Measurements from ENCODE around the gene NT5DC1. TPM values are rescaled to one million over a fixed set of nuclear protein-coding genes. Genes with fewer than 3 reads are reported as not detected.

NT5DC1 gene
- total and polyA plus RNA-seq, 10 of the 15 experiments (the other 5 are each of a cell fraction or from before 2014, with no cell fraction given), result 40.8 to 140 (median 66.8) TPM

DNA sequence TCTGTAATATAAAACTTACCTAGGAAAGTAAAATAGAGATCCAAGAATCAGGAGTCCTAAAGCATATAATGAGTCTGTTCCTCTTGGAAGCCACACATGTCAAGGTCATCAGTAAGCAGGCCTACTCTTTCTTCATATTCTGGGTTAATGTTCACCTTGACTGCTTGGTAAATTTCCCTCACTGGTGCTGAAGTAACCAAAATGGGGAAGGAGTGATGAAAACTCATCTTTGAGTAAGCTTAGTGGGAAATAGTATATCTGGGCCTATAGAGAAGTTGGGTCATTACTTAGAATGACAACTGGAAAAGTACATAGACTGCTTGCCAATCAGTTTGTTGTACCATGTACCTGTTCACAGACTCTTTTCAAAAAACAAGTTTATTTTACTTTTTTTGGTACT is 146.6 kb downstream of the NT5DC1 start:
- Histone ChIP-seq H3K9me3 (replicated peaks; ENCODE audit: control insufficient read depth, insufficient read depth, low read length) (no peaks in the 10 kb centered on the region; the same call in 2 of the 3 replicates), H3K27me3 (replicated peaks in 1 of 2; ENCODE audit: control insufficient read depth in 2 of 2, insufficient read depth in 2 of 2, low read length in 1 of 2) (no peaks in the 10 kb centered on the region), H2AFZ (ENCODE audit: control insufficient read depth, low read depth, low read length) (no peak overlapping the region), H4K20me1 (ENCODE audit: control insufficient read depth, insufficient read depth) (no peaks in the 10 kb centered on the region; the same call in 1 of the 2 replicates), H3K4me2 (ENCODE audit: control insufficient read depth, insufficient read depth) (no peak overlapping the region), H3K36me3 (ENCODE audit: control insufficient read depth in 2 of 2, insufficient read depth in 2 of 2, low read length in 1 of 2) (peaks cover 0 to 5% of the 10 kb centered on the region in 2 experiments; a peak in 1 of 4 replicates), H3K4me1 (ENCODE audit: control insufficient read depth, insufficient read depth, low read length) (no peaks in the 10 kb centered on the region), H3K79me2 (ENCODE audit: control insufficient read depth, insufficient read depth, low read length) (peaks cover 13% of the 10 kb centered on the region), H3K27ac (ENCODE audit: control insufficient read depth, insufficient read depth) (no peak overlapping the region), H3K9ac (ENCODE audit: control insufficient read depth, insufficient read depth, low read length) (no peak overlapping the region), H3K4me3 (no peak overlapping the region)
- ChIA-PET RAD21 (ENCODE audit: unreplicated experiment) (interaction anchor here (0.9 kb wide), 1 partner anchor 238 kb away, joined by 3 read pairs; no protein-coding TSS in a partner anchor), POLR2A (no interaction called here), CTCF (interaction anchor here (1.0 to 1.4 kb wide), 2 partner anchors 15 to 22 kb away, joined by 3 to 6 read pairs; no protein-coding TSS in a partner anchor), SMC1A (ENCODE audit: uncharacterized antibody, unreplicated experiment) (interaction anchor here (1.1 kb wide), 1 partner anchor 25 kb away, joined by 3 read pairs; no protein-coding TSS in a partner anchor)
- ATAC-seq (peak; percentile 31), FAIRE-seq (no peak), DNase-seq (ENCODE audit: low read depth, low spot score) (no peak)
- TF ChIP-seq JUND (IDR thresholded peaks at IDR 0.05; ENCODE audit: low read depth, low read length), result no peak
- TF ChIP-seq ETV6 (conservative IDR thresholded peaks at IDR 0.05 in 1 of 2, IDR thresholded peaks at IDR 0.05 in 1 of 2; ENCODE audit: borderline replicate concordance in 1 of 2, low read depth in 1 of 2), result no peak
- no peak for TF ChIP-seq PML (IDR thresholded peaks at IDR 0.05; ENCODE audit: low read length)
- no TSS peak for BruUV-seq (replicated peaks)
- intact Hi-C loops (cut with micrococcal nuclease; ENCODE audit: unreplicated experiment) (no loop called here), in situ Hi-C loops (cut with MboI) (no loop called here)

DNA sequence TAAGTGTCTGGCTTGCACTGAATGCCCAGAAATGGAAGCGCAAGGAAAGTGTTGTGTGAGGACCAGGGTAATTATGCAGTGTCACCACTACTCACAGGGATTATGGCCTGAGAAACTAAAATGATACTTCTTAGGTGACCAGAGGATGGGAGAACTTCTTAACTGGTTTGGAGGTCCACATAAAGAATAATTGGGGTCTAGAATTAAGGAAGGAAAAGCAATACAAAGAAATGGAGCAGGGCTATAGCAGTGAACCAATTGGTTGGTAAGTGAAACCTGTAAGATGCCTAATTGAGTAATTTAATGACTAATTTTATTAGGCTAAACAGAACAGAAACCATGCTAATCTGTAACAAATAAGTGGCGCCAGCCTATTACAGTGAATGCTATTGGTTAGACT is 147.9 kb downstream of the NT5DC1 start:
- peak overlapping the region; percentile 13; the same call in 1 of the 2 replicates for H3K4me2 ChIP-seq (ENCODE audit: control insufficient read depth, insufficient read depth)
- H3K4me1 ChIP-seq (ENCODE audit: control insufficient read depth, insufficient read depth, low read length), result peaks cover 8% of the 10 kb centered on the region
- intact Hi-C loops (cut with micrococcal nuclease; ENCODE audit: unreplicated experiment), result no loop called here
- H3K9ac ChIP-seq (ENCODE audit: control insufficient read depth, insufficient read depth, low read length), result no peak overlapping the region
- ChIA-PET POLR2A (no interaction called here), SMC1A (ENCODE audit: uncharacterized antibody, unreplicated experiment) (interaction anchor here (1.5 to 1.9 kb wide), 2 partner anchors 13 to 38 kb away, joined by 3 to 6 read pairs; no protein-coding TSS in a partner anchor), RAD21 (ENCODE audit: unreplicated experiment) (no interaction called here), CTCF (interaction anchor here (1.0 to 2.4 kb wide), 7 partner anchors 13 to 313 kb away, joined by 3 to 5 read pairs (median 3); no protein-coding TSS in a partner anchor)
- no peaks in the 10 kb centered on the region for H3K27me3 ChIP-seq (replicated peaks in 1 of 2; ENCODE audit: control insufficient read depth in 2 of 2, insufficient read depth in 2 of 2, low read length in 1 of 2)
- BruUV-seq (replicated peaks), result no TSS peak
- peaks cover 25% of the 10 kb centered on the region for H3K79me2 ChIP-seq (ENCODE audit: control insufficient read depth, insufficient read depth, low read length)
- H3K27ac ChIP-seq (ENCODE audit: control insufficient read depth, insufficient read depth), result no peak overlapping the region
- peaks cover 0 to 5% of the 10 kb centered on the region in 2 experiments; a peak in 1 of 4 replicates for H3K36me3 ChIP-seq (ENCODE audit: control insufficient read depth in 2 of 2, insufficient read depth in 2 of 2, low read length in 1 of 2)
- no peak for DNase-seq (ENCODE audit: low read depth, low spot score)
- H4K20me1 ChIP-seq (ENCODE audit: control insufficient read depth, insufficient read depth), result no peaks in the 10 kb centered on the region; the same call in 1 of the 2 replicates
- no peaks in the 10 kb centered on the region; the same call in 2 of the 3 replicates for H3K9me3 ChIP-seq (replicated peaks; ENCODE audit: control insufficient read depth, insufficient read depth, low read length)
- H2AFZ ChIP-seq (ENCODE audit: control insufficient read depth, low read depth, low read length), result no peak overlapping the region
- H3K4me3 ChIP-seq, result no peak overlapping the region
- in situ Hi-C loops (cut with MboI), result no loop called here
- no peak for FAIRE-seq
- WGBS (ENCODE audit: insufficient coverage, insufficient replicate concordance, low lambda C conversion rate, missing lambda C conversion rate), result 95% methylated on average over 2 of the region's 2 CpGs
- peak; percentile 23 for ATAC-seq
- TF ChIP-seq CBX3 (IDR thresholded peaks at IDR 0.05; ENCODE audit: borderline replicate concordance, low read depth) (no peak), RUNX3 (IDR thresholded peaks at IDR 0.05; ENCODE audit: low read length) (no peak), KAT2A (conservative IDR thresholded peaks at IDR 0.05; ENCODE audit: control insufficient read depth, low read depth, low read length) (no peak), POLR2AphosphoS2 (IDR thresholded peaks at IDR 0.05; ENCODE audit: low read depth, low read length) (no peak), USF1 (IDR thresholded peaks at IDR 0.05; ENCODE audit: borderline replicate concordance, extremely low read length, insufficient read depth, low read depth, low read length) (no peak), MLLT1 (IDR thresholded peaks at IDR 0.05) (no peak), MEF2A (IDR thresholded peaks at IDR 0.05; ENCODE audit: insufficient read depth, low read depth, low read length) (no peak), NR2F1 (conservative IDR thresholded peaks at IDR 0.05) (no peak), SUZ12 (IDR thresholded peaks at IDR 0.05; ENCODE audit: unreplicated experiment) (no peak), CBFB (IDR thresholded peaks at IDR 0.05; ENCODE audit: low read depth) (no peak), EZH2 (IDR thresholded peaks at IDR 0.05; ENCODE audit: borderline replicate concordance, control insufficient read depth, low read depth, low read length) (no peak), CHD4 (IDR thresholded peaks at IDR 0.05) (no peak), BMI1 (IDR thresholded peaks at IDR 0.05; ENCODE audit: borderline replicate concordance) (no peak)

Measured in GM12878 (cell line).